ENCODE results near the gene CAPN14.

- TF ChIP-seq EZH2 (optimal IDR thresholded peaks at IDR 0.05; ENCODE audit: low read depth, low read length), result no peak
- no peak for TF ChIP-seq CTCF (IDR thresholded peaks at IDR 0.05; ENCODE audit: low read length)
- no peak for TF ChIP-seq EZH2phosphoT487 (IDR thresholded peaks at IDR 0.05; ENCODE audit: low read length)
Measured at GRCh38 chr2:31136000-31136399, 81.3 kb downstream of the CAPN14 start.

Data from MM.1S (cell line).